Endothelial cell of umbilical vein (primary cell): ENCODE measurements around the gene GLP1R.

Source experiments
- EZH2 ChIP-seq: IDR thresholded peaks from 2 replicates; pipeline ENCODE4 v1.6.1; 2012; ENCODE audit warnings: borderline replicate concordance, low read depth, mild to moderate bottlenecking, moderate library complexity, low read length, inconsistent platforms; ENCODE audit not compliant: severe bottlenecking
- POLR2A ChIP-seq: IDR thresholded peaks from 2 replicates; pipeline ENCODE4 v1.6.1; 2012; ENCODE audit warnings: low read depth, mild to moderate bottlenecking, control low read depth, low read length
- POLR2AphosphoS5 ChIP-seq: IDR thresholded peaks from 2 replicates; pipeline ENCODE4 v1.6.1; 2012; ENCODE audit warnings: low read depth, mild to moderate bottlenecking, control low read depth, low read length, moderate library complexity; ENCODE audit not compliant: insufficient read depth

- no peak for TF ChIP-seq EZH2
- TF ChIP-seq POLR2A: no peak
- no peak for TF ChIP-seq POLR2AphosphoS5
Measured at GRCh38 chr6:39037082-39037508, 11.5 kb upstream of the GLP1R start.
